ENCODE measurements around the gene FAM171A2.

DNA sequence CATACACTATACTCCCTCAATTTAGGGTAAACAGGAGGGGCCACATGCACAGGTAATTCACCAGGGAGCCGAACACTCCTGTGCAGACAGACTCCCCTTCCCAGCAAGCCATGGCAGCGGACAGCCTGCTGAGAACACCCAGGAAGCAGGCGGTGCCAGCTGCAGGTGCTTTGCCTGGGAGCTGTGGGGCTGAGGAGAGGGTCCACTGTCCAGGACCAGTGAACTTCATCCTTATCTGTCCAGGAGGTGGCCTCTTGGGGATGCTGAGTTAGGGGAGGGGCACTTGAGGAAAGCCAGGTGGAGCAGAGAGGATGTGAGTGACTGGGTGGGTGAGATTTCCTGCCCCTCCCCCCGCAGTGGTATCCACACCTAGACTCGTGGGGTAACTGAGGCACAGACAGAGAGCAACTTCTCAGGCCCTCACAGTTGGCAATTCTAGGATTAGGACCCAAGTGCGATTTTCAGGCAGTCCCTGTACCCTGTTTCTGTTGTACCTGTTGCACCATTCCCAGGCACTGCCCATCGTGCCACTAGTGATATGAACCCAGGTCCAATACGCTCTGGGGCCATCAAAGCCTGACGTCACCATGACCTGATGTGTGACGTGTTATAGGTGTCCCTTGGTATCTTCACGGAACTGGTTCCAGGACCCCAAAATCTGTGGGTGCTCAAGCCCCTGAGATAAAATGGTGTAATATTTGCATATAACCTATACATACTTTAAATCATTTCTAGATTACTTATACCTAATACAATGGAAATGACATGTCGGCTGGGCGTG is 17.4 kb downstream of the FAM171A2 start:
- TF ChIP-seq, protein P1, sequence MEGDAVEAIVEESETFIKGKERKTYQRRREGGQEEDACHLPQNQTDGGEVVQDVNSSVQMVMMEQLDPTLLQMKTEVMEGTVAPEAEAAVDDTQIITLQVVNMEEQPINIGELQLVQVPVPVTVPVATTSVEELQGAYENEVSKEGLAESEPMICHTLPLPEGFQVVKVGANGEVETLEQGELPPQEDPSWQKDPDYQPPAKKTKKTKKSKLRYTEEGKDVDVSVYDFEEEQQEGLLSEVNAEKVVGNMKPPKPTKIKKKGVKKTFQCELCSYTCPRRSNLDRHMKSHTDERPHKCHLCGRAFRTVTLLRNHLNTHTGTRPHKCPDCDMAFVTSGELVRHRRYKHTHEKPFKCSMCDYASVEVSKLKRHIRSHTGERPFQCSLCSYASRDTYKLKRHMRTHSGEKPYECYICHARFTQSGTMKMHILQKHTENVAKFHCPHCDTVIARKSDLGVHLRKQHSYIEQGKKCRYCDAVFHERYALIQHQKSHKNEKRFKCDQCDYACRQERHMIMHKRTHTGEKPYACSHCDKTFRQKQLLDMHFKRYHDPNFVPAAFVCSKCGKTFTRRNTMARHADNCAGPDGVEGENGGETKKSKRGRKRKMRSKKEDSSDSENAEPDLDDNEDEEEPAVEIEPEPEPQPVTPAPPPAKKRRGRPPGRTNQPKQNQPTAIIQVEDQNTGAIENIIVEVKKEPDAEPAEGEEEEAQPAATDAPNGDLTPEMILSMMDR (IDR thresholded peaks at IDR 0.05; ENCODE audit: low read length): no peak
- no peak for TF ChIP-seq EZH2 (IDR thresholded peaks at IDR 0.05; ENCODE audit: borderline replicate concordance, low read length)
